HepG2 (cell line): ENCODE data around the gene TMEM198. TPM values are rescaled to one million over a fixed set of nuclear protein-coding genes. Genes with fewer than 3 reads are reported as not detected.

Experiments
- ASH2L ChIP-seq: fragments of 300-600, 200-600 bp; sonication (generic); IDR thresholded peaks from 2 replicates; pipeline ENCODE4 v1.7.0; 2017; ENCODE audit warnings: low read depth, mild to moderate bottlenecking, moderate library complexity, mixed read lengths, low read length; ENCODE audit not compliant: insufficient read length
- ATRX ChIP-seq: sonication (generic); formaldehyde crosslinking; IDR thresholded peaks from 2 replicates; pipeline ENCODE4 v1.4.0; 2020; ENCODE audit warnings: missing genetic modification reagents, borderline replicate concordance
- BRCA1 ChIP-seq: sonication (generic); formaldehyde crosslinking; IDR thresholded peaks from 2 replicates; pipeline ENCODE4 v1.4.0; 2020; ENCODE audit warnings: missing genetic modification reagents
- CBFB ChIP-seq: sonication (generic); formaldehyde crosslinking; IDR thresholded peaks from 2 replicates; pipeline ENCODE4 v1.4.0; 2020; ENCODE audit warnings: missing genetic modification reagents
- GFI1 ChIP-seq: sonication (generic); formaldehyde crosslinking; IDR thresholded peaks from 2 replicates; pipeline ENCODE4 v1.5.0; 2020; ENCODE audit warnings: missing genetic modification reagents, mild to moderate bottlenecking, borderline replicate concordance
- GLI4 ChIP-seq: sonication (generic); formaldehyde crosslinking; IDR thresholded peaks from 2 replicates; pipeline ENCODE4 v1.5.1; 2020; ENCODE audit warnings: missing genetic modification reagents, mild to moderate bottlenecking, moderate library complexity, borderline replicate concordance
- HOXA3 ChIP-seq: sonication (generic); formaldehyde crosslinking; IDR thresholded peaks from 2 replicates; pipeline ENCODE4 v1.5.0; 2020; ENCODE audit warnings: missing genetic modification reagents
- PRPF4 ChIP-seq: fragments of 200-400 bp; formaldehyde crosslinking; IDR thresholded peaks from 2 replicates; pipeline ENCODE4 v1.6.1; 2016; ENCODE audit warnings: low read length, low read depth; ENCODE audit not compliant: poor library complexity, severe bottlenecking
- RAD51 ChIP-seq: fragments of 450-650 bp; IDR thresholded peaks from 2 replicates; pipeline ENCODE4 v1.6.1; 2016; ENCODE audit warnings: borderline replicate concordance
- SMAD3 ChIP-seq: sonication (generic); formaldehyde crosslinking; IDR thresholded peaks from 2 replicates; pipeline ENCODE4 v1.4.0; 2020; ENCODE audit warnings: missing genetic modification reagents
- ZNF510 ChIP-seq: sonication (generic); formaldehyde crosslinking; IDR thresholded peaks from 2 replicates; pipeline ENCODE4 v1.4.0; 2020; ENCODE audit warnings: low read depth, mild to moderate bottlenecking, missing genetic modification reagents
- ZNF547 ChIP-seq: sonication (generic); formaldehyde crosslinking; IDR thresholded peaks from 2 replicates; pipeline ENCODE4 v1.5.1; 2020; ENCODE audit warnings: mild to moderate bottlenecking, missing genetic modification reagents
- ZNF569 ChIP-seq: sonication (generic); formaldehyde crosslinking; IDR thresholded peaks from 2 replicates; pipeline ENCODE4 v1.5.0; 2020; ENCODE audit warnings: mild to moderate bottlenecking, missing genetic modification reagents, moderate library complexity, borderline replicate concordance
- ZNF678 ChIP-seq: sonication (generic); formaldehyde crosslinking; IDR thresholded peaks from 2 replicates; pipeline ENCODE4 v1.4.0; 2020; ENCODE audit warnings: mild to moderate bottlenecking, missing genetic modification reagents
- ZZZ3 ChIP-seq: sonication (generic); formaldehyde crosslinking; IDR thresholded peaks from 2 replicates; pipeline ENCODE4 v1.4.0; 2020; ENCODE audit warnings: missing genetic modification reagents, mild to moderate bottlenecking, borderline replicate concordance
- polyA plus RNA-seq, 8 experiments: library from polyadenylated mRNA; depleted of rRNA in 3 of 8; stranded (reverse) in 7 of 8; unstranded in 1 of 8; fragments of >200 nt; fragmentation: Illumina TruSeq in 4 of 8; extraction: Trizol in 4 of 8; gene quantifications; 2 replicates each; pipeline versions ENCODE4 v1.2.1 to v1.2.3, GENCODE V29; 2011 to 2016; ENCODE audit warnings: low read depth in 4 of 8, missing spikeins in 1 of 8, mixed read lengths in 1 of 8; ENCODE audit not compliant: insufficient read depth in 1 of 8
- total RNA-seq, 5 experiments: library from RNA; depleted of rRNA; stranded (reverse); fragments of >200 nt; fragmentation: Illumina TruSeq; extraction: Trizol; gene quantifications; 2 replicates each; pipeline ENCODE4 v1.2.3, GENCODE V29; 2016; ENCODE audit warnings: low read depth in 1 of 5
- TF ChIP-seq, protein P1 (sequence below): sonication (generic); formaldehyde crosslinking; IDR thresholded peaks from 2 replicates; pipeline ENCODE4 v1.8.0; 2022; ENCODE audit warnings: mild to moderate bottlenecking, missing genetic modification reagents, borderline replicate concordance
- TF ChIP-seq, protein P2 (sequence below): sonication (generic); formaldehyde crosslinking; IDR thresholded peaks from 2 replicates; pipeline ENCODE4 v1.5.1; 2020; ENCODE audit warnings: missing genetic modification reagents, mild to moderate bottlenecking, borderline replicate concordance
- TF ChIP-seq, protein P3 (sequence below): sonication (generic); formaldehyde crosslinking; IDR thresholded peaks from 2 replicates; pipeline ENCODE4 v1.5.0; 2020; ENCODE audit warnings: mild to moderate bottlenecking, missing genetic modification reagents

The TMEM198 gene
- total and polyA plus RNA-seq, 2 of the 13 experiments (the other 11 are each of a cell fraction or from before 2014, with no cell fraction given): 17.3 to 23.5 TPM

DNA sequence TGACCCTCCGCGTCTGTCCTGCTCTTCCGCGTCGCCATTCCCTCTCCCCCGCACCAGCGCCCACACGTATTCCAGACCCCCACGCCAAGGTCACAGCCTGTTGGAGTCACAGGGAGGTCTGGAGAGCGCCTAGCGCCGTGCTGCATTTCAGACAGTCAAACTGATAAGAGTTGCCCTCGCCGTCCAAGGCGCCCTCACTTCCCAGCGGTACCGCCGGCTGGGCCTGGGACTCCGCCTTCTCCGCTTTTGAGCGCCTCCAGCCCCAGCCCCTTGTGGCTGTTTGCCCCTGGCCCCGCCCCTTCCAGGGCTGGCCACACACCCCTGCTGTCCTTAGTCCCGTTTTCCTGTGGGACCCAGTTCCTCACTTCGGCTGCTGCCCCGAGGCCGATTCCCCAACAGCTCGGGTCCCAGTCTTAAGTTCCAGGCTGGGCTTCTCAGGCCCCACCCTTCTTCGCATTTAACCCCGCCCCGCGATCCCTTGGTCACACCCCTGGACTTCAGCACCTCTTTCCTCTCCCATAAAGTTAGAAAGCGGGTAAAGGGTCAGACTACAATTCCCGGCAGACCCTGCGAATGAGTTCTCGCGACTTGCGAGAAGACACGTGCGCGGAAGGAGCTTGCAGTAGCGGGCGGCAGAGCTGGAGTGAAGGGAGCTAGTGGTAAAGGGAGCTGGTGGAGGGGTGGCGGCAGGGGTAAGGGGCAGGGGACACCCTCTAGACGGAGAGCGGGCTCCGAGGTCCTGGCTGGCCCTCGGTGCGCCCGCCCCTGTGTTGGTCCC is 45.4 kb upstream of the TMEM198 start, which contains the start of gene GMPPA (continued):
- TF ChIP-seq, protein P1, sequence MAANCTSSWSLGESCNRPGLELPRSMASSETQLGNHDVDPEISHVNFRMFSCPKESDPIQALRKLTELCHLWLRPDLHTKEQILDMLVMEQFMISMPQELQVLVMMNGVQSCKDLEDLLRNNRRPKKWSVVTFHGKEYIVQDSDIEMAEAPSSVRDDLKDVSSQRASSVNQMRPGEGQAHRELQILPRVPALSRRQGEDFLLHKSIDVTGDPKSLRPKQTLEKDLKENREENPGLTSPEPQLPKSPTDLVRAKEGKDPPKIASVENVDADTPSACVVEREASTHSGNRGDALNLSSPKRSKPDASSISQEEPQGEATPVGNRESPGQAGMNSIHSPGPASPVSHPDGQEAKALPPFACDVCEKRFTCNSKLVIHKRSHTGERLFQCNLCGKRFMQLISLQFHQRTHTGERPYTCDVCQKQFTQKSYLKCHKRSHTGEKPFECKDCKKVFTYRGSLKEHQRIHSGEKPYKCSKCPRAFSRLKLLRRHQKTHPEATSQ (CRISPR knock-in tag): peak; percentile 51; the same call in 1 of the 2 replicates
- no peak for TF ChIP-seq ATRX (CRISPR knock-in tag)
- TF ChIP-seq CBFB (CRISPR knock-in tag): no peak
- no peak for TF ChIP-seq ZNF569
- no peak; the same call in none of the 2 replicates for TF ChIP-seq SMAD3 (CRISPR knock-in tag)
- no peak for TF ChIP-seq GLI4
- no peak for TF ChIP-seq ZNF678
- TF ChIP-seq, protein P2, sequence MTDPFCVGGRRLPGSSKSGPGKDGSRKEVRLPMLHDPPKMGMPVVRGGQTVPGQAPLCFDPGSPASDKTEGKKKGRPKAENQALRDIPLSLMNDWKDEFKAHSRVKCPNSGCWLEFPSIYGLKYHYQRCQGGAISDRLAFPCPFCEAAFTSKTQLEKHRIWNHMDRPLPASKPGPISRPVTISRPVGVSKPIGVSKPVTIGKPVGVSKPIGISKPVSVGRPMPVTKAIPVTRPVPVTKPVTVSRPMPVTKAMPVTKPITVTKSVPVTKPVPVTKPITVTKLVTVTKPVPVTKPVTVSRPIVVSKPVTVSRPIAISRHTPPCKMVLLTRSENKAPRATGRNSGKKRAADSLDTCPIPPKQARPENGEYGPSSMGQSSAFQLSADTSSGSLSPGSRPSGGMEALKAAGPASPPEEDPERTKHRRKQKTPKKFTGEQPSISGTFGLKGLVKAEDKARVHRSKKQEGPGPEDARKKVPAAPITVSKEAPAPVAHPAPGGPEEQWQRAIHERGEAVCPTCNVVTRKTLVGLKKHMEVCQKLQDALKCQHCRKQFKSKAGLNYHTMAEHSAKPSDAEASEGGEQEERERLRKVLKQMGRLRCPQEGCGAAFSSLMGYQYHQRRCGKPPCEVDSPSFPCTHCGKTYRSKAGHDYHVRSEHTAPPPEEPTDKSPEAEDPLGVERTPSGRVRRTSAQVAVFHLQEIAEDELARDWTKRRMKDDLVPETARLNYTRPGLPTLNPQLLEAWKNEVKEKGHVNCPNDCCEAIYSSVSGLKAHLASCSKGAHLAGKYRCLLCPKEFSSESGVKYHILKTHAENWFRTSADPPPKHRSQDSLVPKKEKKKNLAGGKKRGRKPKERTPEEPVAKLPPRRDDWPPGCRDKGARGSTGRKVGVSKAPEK (CRISPR knock-in tag): no peak
- TF ChIP-seq ZNF510: no peak
- peak; percentile 80 for TF ChIP-seq ASH2L
- peak; percentile 45; the same call in 1 of the 2 replicates for TF ChIP-seq HOXA3
- TF ChIP-seq GFI1: no peak
- peak; percentile 22; the same call in 1 of the 2 replicates for TF ChIP-seq RAD51
- 0 out of 2 replicates have a peak, but pooled peaks have one; percentile 25 for TF ChIP-seq ZZZ3 (CRISPR knock-in tag)
- peak; percentile 23; the same call in 1 of the 2 replicates for TF ChIP-seq ZNF547
- no peak; the same call in none of the 2 replicates for TF ChIP-seq BRCA1
- TF ChIP-seq, protein P3, sequence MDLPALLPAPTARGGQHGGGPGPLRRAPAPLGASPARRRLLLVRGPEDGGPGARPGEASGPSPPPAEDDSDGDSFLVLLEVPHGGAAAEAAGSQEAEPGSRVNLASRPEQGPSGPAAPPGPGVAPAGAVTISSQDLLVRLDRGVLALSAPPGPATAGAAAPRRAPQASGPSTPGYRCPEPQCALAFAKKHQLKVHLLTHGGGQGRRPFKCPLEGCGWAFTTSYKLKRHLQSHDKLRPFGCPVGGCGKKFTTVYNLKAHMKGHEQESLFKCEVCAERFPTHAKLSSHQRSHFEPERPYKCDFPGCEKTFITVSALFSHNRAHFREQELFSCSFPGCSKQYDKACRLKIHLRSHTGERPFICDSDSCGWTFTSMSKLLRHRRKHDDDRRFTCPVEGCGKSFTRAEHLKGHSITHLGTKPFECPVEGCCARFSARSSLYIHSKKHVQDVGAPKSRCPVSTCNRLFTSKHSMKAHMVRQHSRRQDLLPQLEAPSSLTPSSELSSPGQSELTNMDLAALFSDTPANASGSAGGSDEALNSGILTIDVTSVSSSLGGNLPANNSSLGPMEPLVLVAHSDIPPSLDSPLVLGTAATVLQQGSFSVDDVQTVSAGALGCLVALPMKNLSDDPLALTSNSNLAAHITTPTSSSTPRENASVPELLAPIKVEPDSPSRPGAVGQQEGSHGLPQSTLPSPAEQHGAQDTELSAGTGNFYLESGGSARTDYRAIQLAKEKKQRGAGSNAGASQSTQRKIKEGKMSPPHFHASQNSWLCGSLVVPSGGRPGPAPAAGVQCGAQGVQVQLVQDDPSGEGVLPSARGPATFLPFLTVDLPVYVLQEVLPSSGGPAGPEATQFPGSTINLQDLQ (CRISPR knock-in tag): 0 out of 2 replicates have a peak, but pooled peaks have one; percentile 12
- no peak for TF ChIP-seq PRPF4
